Coronary artery (tissue), 2 donors: ENCODE results near the gene RIPOR2.

ENCODE experiments used
- DNase-seq: peaks from one replicate; pipeline ENCODE4 v3.0.0-alpha.2; 2017; ENCODE audit warnings: low spot score
- H3K27ac ChIP-seq, 2 donors: fragments of 200-600 bp; sonication (generic); one replicate each; pipeline ENCODE4 v1.5.1; 2016 to 2019
- H3K4me3 ChIP-seq: fragments of 200-600 bp; sonication (generic); 2 replicates; pipeline ENCODE4 v1.5.1; 2016; ENCODE audit warnings: mild to moderate bottlenecking, moderate library complexity
- CTCF ChIP-seq: fragments of 200-600 bp; sonication (generic); IDR thresholded peaks from one replicate; pipeline ENCODE4 v1.5.1; 2019; ENCODE audit warnings: antibody characterized with exemption

RIPOR2 gene

DNA sequence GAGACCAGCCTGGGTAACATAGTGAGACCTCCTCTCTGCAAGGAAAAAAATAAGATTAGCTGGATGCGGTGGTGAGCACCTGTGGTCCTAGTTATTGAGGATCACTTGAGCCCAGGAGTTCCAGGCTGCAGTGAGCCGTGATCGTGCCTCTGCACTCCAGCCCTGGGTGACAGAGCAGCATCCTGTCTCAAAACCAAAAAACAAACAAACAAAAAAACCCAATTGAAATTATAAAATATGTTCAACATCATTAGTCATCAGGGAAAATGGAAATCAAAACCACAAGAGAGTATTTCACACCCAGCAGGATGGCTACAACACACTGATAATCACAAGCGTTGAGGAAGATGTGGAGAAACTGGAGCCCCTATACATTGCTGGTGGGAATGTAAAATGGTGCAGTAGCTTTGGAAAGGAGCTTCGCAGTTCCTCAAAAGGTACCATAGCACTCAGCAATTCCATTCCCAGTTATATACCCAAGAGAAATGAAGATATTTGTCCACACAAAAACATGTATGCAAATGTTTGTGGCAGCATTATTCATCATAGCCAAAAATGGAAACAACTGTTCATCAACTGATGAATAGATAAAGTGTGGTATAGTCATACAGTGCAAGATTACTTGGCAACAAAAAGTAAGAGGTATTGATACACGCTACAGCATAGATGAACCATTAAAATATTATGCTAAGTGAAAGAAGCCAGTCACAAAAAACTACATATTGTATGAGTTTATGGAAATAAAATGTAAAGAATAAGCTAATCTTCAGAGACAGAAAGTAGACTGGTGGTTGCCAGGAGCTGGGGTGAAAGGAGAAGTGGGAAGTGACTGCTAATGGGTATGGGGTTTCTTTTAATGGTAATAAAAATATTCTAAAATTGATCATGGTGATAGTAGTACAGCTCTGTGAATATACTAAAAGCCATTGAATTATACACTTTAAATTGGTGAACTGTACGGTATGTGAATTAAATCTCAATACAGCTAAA is 38.7 kb upstream of the RIPOR2 start:
- DNase-seq = no peak
- H3K4me3 ChIP-seq = no peak overlapping the region
- TF ChIP-seq CTCF = no peak
- H3K27ac ChIP-seq = no peak overlapping the region

DNA sequence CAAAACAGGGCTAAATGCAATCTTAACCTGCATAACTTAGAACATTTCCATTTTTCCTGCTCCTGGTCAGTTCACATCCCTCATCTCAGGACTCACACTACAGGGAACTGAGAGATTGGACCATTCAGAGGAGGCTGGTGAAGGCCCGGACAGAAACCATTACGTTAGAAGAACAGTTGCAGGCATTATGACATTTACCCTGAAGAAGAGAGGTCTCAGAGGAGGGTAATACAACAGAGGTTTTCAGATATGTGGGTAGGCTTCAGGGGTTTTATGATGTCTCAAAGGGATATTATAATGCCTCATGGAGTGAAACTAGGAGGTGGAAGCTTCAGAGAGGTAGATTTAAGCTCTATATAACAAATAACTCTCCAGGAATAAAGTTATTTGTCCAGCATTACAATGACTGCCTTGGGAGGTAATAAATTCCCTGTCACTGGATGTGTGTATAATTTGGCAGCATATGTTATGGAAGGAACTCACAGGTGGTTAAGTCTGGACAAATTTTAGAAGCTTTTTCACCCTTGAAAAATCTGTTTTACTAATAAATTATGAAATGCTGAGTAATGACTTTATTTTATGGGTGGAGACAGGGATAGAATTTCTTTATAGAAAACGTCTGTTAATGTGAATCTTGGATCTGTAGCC is 36.7 kb upstream of the RIPOR2 start:
- no peak for DNase-seq
- no peak overlapping the region for H3K27ac ChIP-seq
- no peak for TF ChIP-seq CTCF

DNA sequence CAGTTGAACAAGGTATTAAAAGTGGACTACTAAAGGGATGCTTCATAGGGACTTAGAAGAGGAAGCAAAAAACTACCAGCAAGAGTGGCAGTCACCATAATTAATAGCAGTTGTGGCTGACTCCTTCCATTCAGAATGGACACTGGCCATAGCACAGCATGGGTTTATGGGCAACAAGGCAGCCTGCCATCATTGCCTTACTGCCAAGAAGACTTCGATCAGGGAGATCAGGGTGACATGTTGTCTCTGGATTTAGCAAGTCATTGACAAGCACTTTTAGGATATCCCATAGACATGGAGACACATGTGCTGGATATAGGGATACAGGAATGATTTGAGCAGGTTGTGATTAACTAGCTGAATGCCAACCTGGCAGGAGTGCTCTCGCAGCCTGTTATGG is 35.3 kb upstream of the RIPOR2 start:
- no peak for TF ChIP-seq CTCF
- Histone ChIP-seq H3K4me3 (no peak overlapping the region), H3K27ac (no peak overlapping the region)

More for the DNA sequence above, 36.7 kb upstream of the RIPOR2 start:
- H3K4me3 ChIP-seq = no peak overlapping the region

GRCh38 chr6:24969343-24969860 is 33.6 kb upstream of the RIPOR2 start:
- no peak overlapping the region for H3K4me3 ChIP-seq
- no peak for TF ChIP-seq CTCF
- DNase-seq = no peak
- no peak overlapping the region for H3K27ac ChIP-seq

More for the DNA sequence above, 35.3 kb upstream of the RIPOR2 start:
- no peak for DNase-seq

DNA sequence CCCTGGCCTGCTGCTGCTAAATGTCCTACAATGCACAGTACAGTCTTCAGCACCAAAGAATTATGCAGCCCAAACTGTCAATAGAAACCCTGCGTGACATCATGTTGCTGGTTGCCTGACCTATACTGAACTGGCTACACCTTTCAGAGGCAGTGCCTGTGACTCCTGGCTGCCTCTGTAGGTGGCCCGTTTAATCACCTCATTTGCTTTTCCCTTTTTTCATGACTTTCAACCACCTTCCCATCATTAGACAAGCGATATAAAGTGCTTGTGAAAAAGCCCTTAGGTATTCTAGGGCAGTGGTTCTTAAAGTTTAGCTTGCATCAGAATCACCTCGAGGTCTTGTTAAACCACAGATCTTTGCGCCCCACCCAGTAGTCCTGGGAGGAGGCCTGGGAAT is 33.0 kb upstream of the RIPOR2 start:
- H3K27ac ChIP-seq = no peak overlapping the region
- no peak for DNase-seq
- no peak overlapping the region for H3K4me3 ChIP-seq
- no peak for TF ChIP-seq CTCF

DNA sequence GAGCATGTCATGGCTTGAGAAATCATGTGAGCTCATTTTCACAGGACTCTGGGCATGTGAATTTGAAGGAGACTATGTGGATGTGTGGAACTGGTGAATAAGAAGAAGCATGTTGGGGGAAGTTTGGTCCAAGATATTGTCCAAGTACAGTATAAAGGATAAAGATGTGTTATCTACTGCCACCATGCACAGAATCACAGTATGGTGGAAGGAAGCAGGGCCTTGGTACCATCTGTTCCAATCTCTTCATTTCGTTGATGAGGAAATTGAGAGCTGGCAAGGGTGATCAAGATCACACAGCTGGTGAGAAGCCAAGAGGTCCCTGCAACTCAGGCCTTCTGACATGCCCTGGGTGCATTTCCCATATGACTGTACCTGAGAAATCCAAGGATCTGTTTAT is 31.5 kb upstream of the RIPOR2 start:
- TF ChIP-seq CTCF = no peak
- Histone ChIP-seq H3K27ac (no peak overlapping the region), H3K4me3 (no peak overlapping the region)
- no peak for DNase-seq
